Measurements from ENCODE around the gene PYGL.

- TF ChIP-seq GATA2 (IDR thresholded peaks at IDR 0.05; ENCODE audit: low read depth, low read length) = no peak
- TF ChIP-seq GATA3 (IDR thresholded peaks at IDR 0.05; ENCODE audit: low read depth, low read length) = no peak
These were observed 60.5 kb downstream of the PYGL start for GRCh38 chr14:50883827-50884197.
